Islet of Langerhans (tissue), 1 donor: ENCODE data around the gene KNDC1.

Experiments used
- FAIRE-seq: peaks from one replicate; lab custom pipeline; 2011; peaks lifted over from hg19 to GRCh38; lab: Jason Lieb, UNC

Gene KNDC1

GRCh38 chr10:133195096-133195495, 35.1 kb downstream of the KNDC1 start:
- no peak for FAIRE-seq

- FAIRE-seq, result no peak
Observed at GRCh38 chr10:133195611-133196010, 35.6 kb downstream of the KNDC1 start.

- FAIRE-seq, result no peak
Observed at GRCh38 chr10:133196221-133196915, 36.3 kb downstream of the KNDC1 start.

GRCh38 chr10:133196936-133197758, 37.1 kb downstream of the KNDC1 start:
- no peak for FAIRE-seq

- no peak for FAIRE-seq
Observed at GRCh38 chr10:133197786-133198185, 37.8 kb downstream of the KNDC1 start.

- no peak for FAIRE-seq
Observed at GRCh38 chr10:133198206-133198605, 38.2 kb downstream of the KNDC1 start.

- FAIRE-seq, result no peak
Observed at GRCh38 chr10:133198621-133199487, 38.8 kb downstream of the KNDC1 start.

- FAIRE-seq, result no peak
Observed at GRCh38 chr10:133199488-133199885, 39.5 kb downstream of the KNDC1 start.

- FAIRE-seq, result no peak
Observed at GRCh38 chr10:133199992-133200611, 40.1 kb downstream of the KNDC1 start.

GRCh38 chr10:133200621-133201031, 40.6 kb downstream of the KNDC1 start:
- no peak for FAIRE-seq

GRCh38 chr10:133201151-133201947, 41.3 kb downstream of the KNDC1 start:
- FAIRE-seq, result no peak

- FAIRE-seq, result no peak
Observed at GRCh38 chr10:133201948-133202725, 42.1 kb downstream of the KNDC1 start.

GRCh38 chr10:133202778-133203651, 43.0 kb downstream of the KNDC1 start:
- FAIRE-seq, result no peak

- no peak for FAIRE-seq
Observed at GRCh38 chr10:133203652-133204195, 43.7 kb downstream of the KNDC1 start.

- FAIRE-seq, result no peak
Observed at GRCh38 chr10:133204226-133205015, 44.4 kb downstream of the KNDC1 start.

- FAIRE-seq, result no peak
Observed at GRCh38 chr10:133205146-133205545, 45.1 kb downstream of the KNDC1 start.

GRCh38 chr10:133206356-133207040, 46.5 kb downstream of the KNDC1 start:
- no peak for FAIRE-seq
